ENCODE measurements around the gene PRR35. TPM values are rescaled to one million over a fixed set of nuclear protein-coding genes. Genes with fewer than 3 reads are reported as not detected.
A peak's percentile ranks its signal among the peaks of the same experiment; 100 is the strongest.

Gene PRR35
- total and polyA plus RNA-seq, 2 donors (not counting 3 experiments of a cell fraction or from before 2014, with no cell fraction given) = not detected

DNA sequence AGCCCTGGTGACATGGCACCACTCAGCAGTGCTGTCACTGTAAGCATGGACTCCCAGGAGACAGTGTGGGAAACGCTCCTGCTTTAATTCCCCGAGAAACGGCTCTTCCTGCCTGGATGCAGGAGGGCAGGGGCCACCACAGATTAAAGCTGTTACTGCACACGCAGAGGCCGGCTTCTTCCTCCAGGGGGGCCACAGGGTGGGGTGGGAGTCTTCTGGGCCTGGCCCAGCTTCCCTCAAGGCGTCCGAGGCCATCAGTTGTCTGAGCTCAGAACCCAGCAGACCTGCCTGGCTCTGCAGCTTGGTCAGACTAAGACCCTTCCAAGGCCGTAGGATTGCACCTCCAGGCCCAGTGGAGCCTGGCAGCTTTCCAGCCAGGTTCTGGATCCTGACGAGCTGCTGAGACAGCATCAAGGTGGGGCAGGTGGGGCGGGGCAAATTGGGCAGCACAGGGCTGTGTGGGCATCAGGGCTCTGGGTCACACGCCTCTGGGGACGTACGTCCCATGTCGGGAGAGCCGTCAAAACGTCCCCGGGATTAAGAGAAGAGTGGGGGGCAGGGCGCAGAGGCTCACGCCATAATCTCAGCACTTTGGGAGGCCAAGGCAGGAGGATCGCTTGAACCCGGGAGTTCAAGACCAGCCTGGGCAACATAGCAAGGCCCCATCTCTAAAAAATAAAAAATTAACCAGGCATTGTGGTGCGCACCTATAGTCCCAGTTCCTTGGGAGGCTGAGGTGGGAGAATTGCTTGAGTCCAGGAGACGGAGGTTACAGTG, 37.7 kb upstream of the PRR35 start:
- dilution Hi-C loops (cut with MboI; ENCODE audit: extremely low pct_ligation_motif_present, low sequenced_read_pairs) = no loop called here
- no peak for FAIRE-seq

DNA sequence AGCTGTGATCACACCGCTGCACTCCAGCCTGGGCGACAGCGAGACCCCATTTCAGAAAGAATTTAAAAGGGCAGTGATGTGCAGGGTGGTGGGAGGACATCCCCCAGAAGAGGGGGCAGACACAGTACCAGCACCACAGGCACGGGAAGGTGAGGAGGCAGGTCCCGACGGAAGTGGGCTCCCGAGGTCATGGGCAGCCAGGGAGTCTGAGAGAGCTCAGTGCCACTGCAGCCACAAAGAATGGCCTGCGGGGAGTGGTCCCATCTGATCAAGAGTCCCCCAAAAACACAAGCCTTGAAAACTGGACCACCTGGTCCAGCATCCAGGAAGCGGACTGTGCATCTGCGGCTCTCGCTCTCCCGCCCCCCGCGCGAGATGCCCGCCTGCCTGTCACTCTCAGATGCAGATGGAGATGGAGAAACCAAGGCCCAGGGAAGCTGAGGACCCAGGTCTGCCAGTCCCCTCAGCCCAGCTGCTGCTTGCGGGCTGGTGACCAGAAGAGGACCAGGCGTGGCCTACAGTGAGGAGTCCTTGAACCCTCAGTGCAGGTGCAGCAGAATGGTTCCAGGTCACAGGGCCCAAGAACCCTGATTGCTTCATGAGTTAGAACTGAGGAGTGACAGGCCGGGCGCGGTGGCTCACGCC, 37.0 kb upstream of the PRR35 start:
- dilution Hi-C loops (cut with MboI; ENCODE audit: extremely low pct_ligation_motif_present, low sequenced_read_pairs) = no loop called here
- Histone ChIP-seq H3K4me1 (ENCODE audit: control insufficient read depth, extremely low read depth, insufficient read depth, low read length) (peaks cover 18% of the 10 kb centered on the region), H3K36me3 (ENCODE audit: control insufficient read depth in 2 of 2, extremely low read depth in 1 of 2, insufficient read depth in 2 of 2, low read length in 2 of 2) (peaks cover 0 to 15% of the 10 kb centered on the region in 2 experiments), H4K20me1 (replicated peaks; ENCODE audit: control insufficient read depth, extremely low read depth, insufficient read depth, low read length) (no peaks in the 10 kb centered on the region), H2AFZ (ENCODE audit: low read depth, low read length) (no peak overlapping the region), H3K4me3 (replicated peaks in 1 of 3; ENCODE audit: insufficient read depth in 1 of 3, low read depth in 1 of 3, low read length in 3 of 3) (no peak overlapping the region), H3K4me2 (ENCODE audit: insufficient read depth, low read length) (no peak overlapping the region), H3K9ac (replicated peaks; ENCODE audit: extremely low read depth, insufficient read depth, low read length) (no peak overlapping the region), H3K79me2 (ENCODE audit: control insufficient read depth, insufficient read depth, low read length) (peaks cover 14% of the 10 kb centered on the region), H3K9me1 (replicated peaks; ENCODE audit: control insufficient read depth, extremely low read depth, insufficient read depth, low read length) (no peaks in the 10 kb centered on the region), H3K27me3 (ENCODE audit: control insufficient read depth in 2 of 2, insufficient read depth in 2 of 2, low read length in 2 of 2) (no peaks in the 10 kb centered on the region), H3K9me3 (replicated peaks; ENCODE audit: control insufficient read depth, insufficient read depth, low read length) (no peaks in the 10 kb centered on the region), H3K27ac (ENCODE audit: insufficient read depth, low read depth, low read length) (no peak overlapping the region)
- DNase-seq (ENCODE audit: low read depth, low spot score) (no peak), FAIRE-seq (no peak)
- POLR2A ChIA-PET = no interaction called here
- no peak for TF ChIP-seq POLR2AphosphoS5 (IDR thresholded peaks at IDR 0.05; ENCODE audit: insufficient read depth, low read depth, low read length)
- TF ChIP-seq, protein P1, sequence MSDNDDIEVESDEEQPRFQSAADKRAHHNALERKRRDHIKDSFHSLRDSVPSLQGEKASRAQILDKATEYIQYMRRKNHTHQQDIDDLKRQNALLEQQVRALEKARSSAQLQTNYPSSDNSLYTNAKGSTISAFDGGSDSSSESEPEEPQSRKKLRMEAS (IDR thresholded peaks at IDR 0.05; ENCODE audit: insufficient read depth, insufficient read length) = no peak
- TF ChIP-seq POLR2A (IDR thresholded peaks at IDR 0.05; ENCODE audit: low read depth, low read length) = no peak
- TF ChIP-seq FOS (IDR thresholded peaks at IDR 0.05; ENCODE audit: borderline replicate concordance, insufficient read depth, low read length) = no peak
- TF ChIP-seq EZH2 (IDR thresholded peaks at IDR 0.05; ENCODE audit: borderline replicate concordance, low read depth, low read length, severe bottlenecking) = no peak
- TF ChIP-seq, protein P2, sequence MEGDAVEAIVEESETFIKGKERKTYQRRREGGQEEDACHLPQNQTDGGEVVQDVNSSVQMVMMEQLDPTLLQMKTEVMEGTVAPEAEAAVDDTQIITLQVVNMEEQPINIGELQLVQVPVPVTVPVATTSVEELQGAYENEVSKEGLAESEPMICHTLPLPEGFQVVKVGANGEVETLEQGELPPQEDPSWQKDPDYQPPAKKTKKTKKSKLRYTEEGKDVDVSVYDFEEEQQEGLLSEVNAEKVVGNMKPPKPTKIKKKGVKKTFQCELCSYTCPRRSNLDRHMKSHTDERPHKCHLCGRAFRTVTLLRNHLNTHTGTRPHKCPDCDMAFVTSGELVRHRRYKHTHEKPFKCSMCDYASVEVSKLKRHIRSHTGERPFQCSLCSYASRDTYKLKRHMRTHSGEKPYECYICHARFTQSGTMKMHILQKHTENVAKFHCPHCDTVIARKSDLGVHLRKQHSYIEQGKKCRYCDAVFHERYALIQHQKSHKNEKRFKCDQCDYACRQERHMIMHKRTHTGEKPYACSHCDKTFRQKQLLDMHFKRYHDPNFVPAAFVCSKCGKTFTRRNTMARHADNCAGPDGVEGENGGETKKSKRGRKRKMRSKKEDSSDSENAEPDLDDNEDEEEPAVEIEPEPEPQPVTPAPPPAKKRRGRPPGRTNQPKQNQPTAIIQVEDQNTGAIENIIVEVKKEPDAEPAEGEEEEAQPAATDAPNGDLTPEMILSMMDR (IDR thresholded peaks at IDR 0.05; ENCODE audit: extremely low read depth in 1 of 2, insufficient read depth in 1 of 2, low read depth in 1 of 2, low read length in 2 of 2) = no peak
- BruUV-seq (replicated peaks) = no TSS peak
- CTCF ChIA-PET = no interaction called here
- intact Hi-C loops (cut with micrococcal nuclease) = no loop called here

More for the DNA sequence above, 37.7 kb upstream of the PRR35 start:
- H3K9me3 ChIP-seq (replicated peaks; ENCODE audit: control insufficient read depth, insufficient read depth, low read length) = no peaks in the 10 kb centered on the region
- no peaks in the 10 kb centered on the region for H3K27me3 ChIP-seq (ENCODE audit: control insufficient read depth in 2 of 2, insufficient read depth in 2 of 2, low read length in 2 of 2)
- H3K4me1 ChIP-seq (ENCODE audit: control insufficient read depth, extremely low read depth, insufficient read depth, low read length) = peaks cover 18% of the 10 kb centered on the region
- H3K4me2 ChIP-seq (ENCODE audit: insufficient read depth, low read length) = no peak overlapping the region
- H3K4me3 ChIP-seq (replicated peaks in 1 of 3; ENCODE audit: insufficient read depth in 1 of 3, low read depth in 1 of 3, low read length in 3 of 3) = no peak overlapping the region
- no peak for DNase-seq (ENCODE audit: low read depth, low spot score)
- TF ChIP-seq POLR2AphosphoS5 (IDR thresholded peaks at IDR 0.05; ENCODE audit: insufficient read depth, low read depth, low read length) = peak; percentile 11
- no peak for TF ChIP-seq JUN (IDR thresholded peaks at IDR 0.05; ENCODE audit: borderline replicate concordance, insufficient read depth, insufficient read length, low read depth)
- no TSS peak for BruUV-seq (replicated peaks)
- peaks cover 0 to 15% of the 10 kb centered on the region in 2 experiments for H3K36me3 ChIP-seq (ENCODE audit: control insufficient read depth in 2 of 2, extremely low read depth in 1 of 2, insufficient read depth in 2 of 2, low read length in 2 of 2)
- intact Hi-C loops (cut with micrococcal nuclease) = no loop called here
- H3K9me1 ChIP-seq (replicated peaks; ENCODE audit: control insufficient read depth, extremely low read depth, insufficient read depth, low read length) = no peaks in the 10 kb centered on the region
- no peak overlapping the region for H3K9ac ChIP-seq (replicated peaks; ENCODE audit: extremely low read depth, insufficient read depth, low read length)
- H2AFZ ChIP-seq (ENCODE audit: low read depth, low read length) = no peak overlapping the region
- peaks cover 12% of the 10 kb centered on the region for H3K79me2 ChIP-seq (ENCODE audit: control insufficient read depth, insufficient read depth, low read length)
- ChIA-PET CTCF (no interaction called here), POLR2A (no interaction called here)
- no peak overlapping the region for H3K27ac ChIP-seq (ENCODE audit: insufficient read depth, low read depth, low read length)
- no peaks in the 10 kb centered on the region for H4K20me1 ChIP-seq (replicated peaks; ENCODE audit: control insufficient read depth, extremely low read depth, insufficient read depth, low read length)

Data from endothelial cell of umbilical vein (primary cell).